GM12864 (cell line): Measurements from ENCODE around the gene BRWD1.

ENCODE experiments used
- DNase-seq: peaks from one replicate; pipeline ENCODE4 v3.0.0-alpha.2; 2011; ENCODE audit warnings: low read depth
- H3K4me3 ChIP-seq: 2 replicates; pipeline ENCODE4 v1.5.1; 2011; ENCODE audit warnings: mild to moderate bottlenecking, low read depth, low read length, control low read depth
- CTCF ChIP-seq: IDR thresholded peaks from 2 replicates; pipeline ENCODE4 v1.5.1; 2011; ENCODE audit warnings: low read depth, mild to moderate bottlenecking, moderate library complexity, low read length, control low read depth, inconsistent platforms; ENCODE audit errors: missing control alignments

The BRWD1 gene

GRCh38 chr21:39344848-39345247 is 31.4 kb upstream of the BRWD1 start:
- DNase-seq: no peak
- no peak for TF ChIP-seq CTCF
- no peak overlapping the region for H3K4me3 ChIP-seq

GRCh38 chr21:39341249-39341923 is 28.0 kb upstream of the BRWD1 start:
- no peak overlapping the region for H3K4me3 ChIP-seq
- no peak for TF ChIP-seq CTCF
- no peak for DNase-seq

GRCh38 chr21:39340687-39341086 is 27.3 kb upstream of the BRWD1 start:
- H3K4me3 ChIP-seq: no peak overlapping the region
- DNase-seq: no peak
- no peak for TF ChIP-seq CTCF

- TF ChIP-seq CTCF: no peak
- no peak for DNase-seq
- H3K4me3 ChIP-seq: no peak overlapping the region
Observed at GRCh38 chr21:39339231-39339630, 25.8 kb upstream of the BRWD1 start.

GRCh38 chr21:39336457-39337008 is 23.1 kb upstream of the BRWD1 start:
- TF ChIP-seq CTCF: no peak
- no peak for DNase-seq
- H3K4me3 ChIP-seq: no peak overlapping the region

- no peak for DNase-seq
- H3K4me3 ChIP-seq: no peak overlapping the region
- no peak for TF ChIP-seq CTCF
Observed at GRCh38 chr21:39334611-39335010, 21.2 kb upstream of the BRWD1 start.

- no peak for DNase-seq
- TF ChIP-seq CTCF: no peak
- H3K4me3 ChIP-seq: no peak overlapping the region
Observed at GRCh38 chr21:39332175-39332574, 18.7 kb upstream of the BRWD1 start.
